Muscle layer of duodenum (tissue), 2 donors: ENCODE measurements around the gene AK3.

Source experiments
- H3K27ac ChIP-seq: one replicate; pipeline ENCODE4 v1.7.0; 2013; ENCODE audit warnings: mild to moderate bottlenecking, low read length
- H3K27me3 ChIP-seq: one replicate; pipeline ENCODE4 v1.7.0; 2013; ENCODE audit warnings: low read depth, mild to moderate bottlenecking, control low read depth, low read length
- H3K36me3 ChIP-seq, 2 donors: one replicate each; pipeline ENCODE4 v1.7.0; 2013; ENCODE audit warnings: low read length in 2 of 2, control low read depth in 1 of 2, mild to moderate bottlenecking in 1 of 2; ENCODE audit not compliant: insufficient read depth in 2 of 2, control insufficient read depth in 1 of 2
- H3K4me1 ChIP-seq, 2 donors: one replicate each; pipeline ENCODE4 v1.7.0; 2013; ENCODE audit warnings: low read length in 2 of 2, mild to moderate bottlenecking in 2 of 2, control low read depth in 1 of 2, moderate library complexity in 1 of 2; ENCODE audit not compliant: insufficient read depth in 2 of 2, control insufficient read depth in 1 of 2
- H3K4me3 ChIP-seq, 2 donors: one replicate each; pipeline ENCODE4 v1.7.0; 2013; ENCODE audit warnings: low read length in 2 of 2, low read depth in 1 of 2, mild to moderate bottlenecking in 1 of 2
- H3K9me3 ChIP-seq, 2 donors: one replicate each; pipeline ENCODE4 v1.7.0; 2013; ENCODE audit warnings: low read length in 2 of 2, control low read depth in 1 of 2, mild to moderate bottlenecking in 1 of 2; ENCODE audit not compliant: control insufficient read depth in 1 of 2
- donor health status: healthy.

AK3 gene

DNA sequence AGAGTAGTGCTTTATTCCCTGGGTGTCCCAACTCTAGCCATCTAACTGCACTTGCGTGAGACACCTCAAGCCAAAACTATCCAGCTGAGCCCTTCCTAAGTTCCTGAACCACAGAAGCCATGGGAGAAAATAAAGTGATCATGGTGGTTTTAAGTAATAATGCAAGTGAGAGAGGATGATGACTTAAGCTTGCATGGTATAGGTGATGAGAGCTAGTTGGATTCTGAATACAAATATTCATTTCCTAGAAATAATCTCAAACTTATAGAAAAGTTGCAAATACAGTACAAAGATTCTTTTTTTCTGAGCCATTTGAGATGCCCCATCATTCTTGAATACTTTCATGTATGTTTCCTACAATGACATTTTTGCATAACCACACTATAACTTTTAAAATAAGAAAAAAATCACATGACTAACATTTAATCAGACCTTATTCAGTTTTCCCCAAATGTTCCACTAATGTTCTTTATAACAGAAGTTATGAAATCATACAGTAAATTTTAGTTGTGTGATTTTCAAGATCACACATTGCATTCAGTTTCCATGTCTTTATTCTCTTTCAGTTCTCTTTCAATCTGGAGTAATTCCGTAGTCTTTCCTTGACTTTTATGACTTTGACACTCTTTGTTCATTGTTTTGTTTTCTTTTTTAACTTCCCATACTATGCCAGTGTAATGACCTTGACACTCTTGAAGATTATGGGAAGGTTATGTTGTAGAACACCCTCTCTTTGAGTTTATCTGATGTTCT, 5.5 kb upstream of the AK3 start:
- no peak overlapping the region for H3K4me3 ChIP-seq
- H3K27me3 ChIP-seq, result no peaks in the 10 kb centered on the region
- H3K36me3 ChIP-seq, result no peaks in the 10 kb centered on the region
- H3K27ac ChIP-seq, result no peak overlapping the region
- H3K9me3 ChIP-seq, result no peaks in the 10 kb centered on the region
- peaks cover 0 to 7% of the 10 kb centered on the region in 2 donors for H3K4me1 ChIP-seq

DNA sequence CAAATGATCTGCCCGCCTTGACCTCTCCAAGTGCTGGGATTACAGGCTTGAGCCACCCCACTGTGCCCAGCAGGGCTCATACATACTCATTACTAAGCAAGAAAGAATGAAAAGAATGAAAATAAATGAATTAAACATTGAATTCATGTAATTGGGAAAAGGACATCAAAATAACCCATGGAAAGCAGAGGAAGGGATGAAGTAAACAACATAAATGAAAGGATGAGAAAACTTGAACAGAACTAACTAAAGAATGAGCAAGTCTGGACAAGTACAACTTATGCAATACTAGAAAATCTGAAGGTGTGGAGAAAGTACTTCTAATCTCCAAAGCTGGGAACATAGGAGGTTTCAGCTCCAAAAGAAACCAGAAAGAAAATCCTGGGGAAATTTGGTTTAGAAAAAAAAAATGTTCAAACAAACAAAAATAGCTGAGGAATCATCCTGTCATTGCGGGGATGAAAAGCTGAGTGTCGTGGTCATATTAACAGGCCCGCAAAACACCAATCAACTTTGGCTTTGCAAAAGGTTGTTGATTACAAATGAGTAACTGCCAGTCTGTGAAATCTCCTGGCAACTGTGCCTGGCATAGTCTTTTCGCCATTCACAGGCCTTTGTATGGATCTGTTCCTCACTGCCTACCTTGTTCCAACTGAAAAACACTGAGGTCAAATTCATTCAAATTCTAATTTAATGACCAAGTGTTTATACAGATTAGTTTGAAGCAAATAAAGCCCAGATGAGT, 2.3 kb upstream of the AK3 start:
- Histone ChIP-seq H3K9me3 (no peaks in the 10 kb centered on the region), H3K4me3 (no peak overlapping the region), H3K36me3 (no peaks in the 10 kb centered on the region), H3K4me1 (peaks cover 4 to 7% of the 10 kb centered on the region in 2 donors), H3K27me3 (no peaks in the 10 kb centered on the region), H3K27ac (no peak overlapping the region)

DNA sequence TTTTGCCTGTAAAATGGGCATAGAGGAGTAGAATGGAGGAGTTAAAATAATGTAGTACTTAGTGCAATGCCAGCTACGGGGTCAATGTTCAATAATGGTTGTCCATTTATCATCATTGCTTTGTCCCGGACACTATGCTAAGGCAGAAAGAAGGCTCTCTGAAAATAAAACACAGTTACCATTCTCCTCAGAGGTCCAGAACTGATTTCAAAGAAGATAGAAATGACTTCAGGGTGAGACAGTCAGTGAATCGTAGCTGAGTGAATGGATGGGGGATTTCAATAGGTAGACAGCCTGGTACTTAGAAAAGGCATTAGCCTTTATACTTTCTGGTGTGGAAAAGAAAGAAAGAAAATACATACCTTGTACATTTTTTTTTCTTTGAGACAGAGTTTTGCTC, 1.2 kb upstream of the AK3 start:
- no peaks in the 10 kb centered on the region for H3K36me3 ChIP-seq
- H3K9me3 ChIP-seq, result no peaks in the 10 kb centered on the region
- peak overlapping the region; percentile 75 for H3K27ac ChIP-seq
- peak overlapping the region; percentile 68 to 89 for H3K4me3 ChIP-seq
- H3K27me3 ChIP-seq, result no peaks in the 10 kb centered on the region
- H3K4me1 ChIP-seq, result peaks cover 4 to 7% of the 10 kb centered on the region in 2 donors

DNA sequence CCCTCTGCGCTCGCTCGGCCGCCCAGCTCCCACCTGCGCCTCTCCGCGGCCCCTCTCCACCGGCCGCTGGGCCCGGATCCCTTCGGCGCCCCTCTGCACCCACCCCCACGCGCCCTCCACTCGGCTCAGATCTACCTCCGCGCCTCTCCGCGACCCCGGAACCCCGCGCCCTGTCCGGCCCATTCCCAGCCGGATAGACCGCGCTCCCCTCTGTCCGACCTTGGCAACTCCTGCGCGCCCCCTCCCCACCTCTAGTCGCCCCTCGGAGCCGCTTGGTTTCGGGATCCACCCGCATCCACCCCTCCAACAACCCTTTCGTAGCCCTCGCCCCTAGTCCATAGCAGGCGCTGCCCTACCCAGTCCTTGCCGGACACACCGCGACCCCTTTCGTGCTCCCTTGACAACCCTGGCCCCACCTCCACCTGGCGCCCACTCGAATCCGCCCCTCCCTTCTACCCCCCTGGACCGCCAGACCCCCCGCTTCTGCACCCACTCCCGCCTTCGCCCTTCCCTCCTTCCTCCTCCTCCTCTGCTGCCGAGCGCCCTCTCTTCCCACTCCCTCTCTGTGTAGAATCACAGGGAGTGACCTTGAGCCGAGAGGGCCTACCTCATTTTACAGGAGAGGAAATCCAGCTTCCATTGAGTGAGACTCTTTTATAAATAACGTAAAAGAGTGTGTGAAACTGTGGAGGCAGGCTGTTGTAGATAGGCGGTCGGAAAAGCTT, 525 bp upstream of the AK3 start:
- H3K36me3 ChIP-seq, result no peaks in the 10 kb centered on the region
- no peaks in the 10 kb centered on the region for H3K9me3 ChIP-seq
- no peaks in the 10 kb centered on the region for H3K27me3 ChIP-seq
- peak overlapping the region; percentile 75 for H3K27ac ChIP-seq
- peak overlapping the region; percentile 68 to 89 for H3K4me3 ChIP-seq
- H3K4me1 ChIP-seq, result peaks cover 4 to 7% of the 10 kb centered on the region in 2 donors

DNA sequence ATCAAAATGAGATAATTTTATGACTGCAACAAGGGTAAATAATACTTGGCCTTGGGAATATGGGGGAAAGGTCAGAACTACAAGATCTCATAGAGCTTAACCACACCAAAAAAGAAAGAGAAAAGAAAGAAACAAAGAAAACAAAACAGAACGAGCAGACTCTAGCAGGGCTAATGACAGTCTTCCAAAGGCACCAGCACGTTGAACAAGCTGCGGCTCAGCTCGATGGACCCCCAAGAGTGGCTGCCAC, 689 bp downstream of the AK3 start:
- Histone ChIP-seq H3K36me3 (no peaks in the 10 kb centered on the region), H3K4me1 (peaks cover 4 to 7% of the 10 kb centered on the region in 2 donors), H3K27me3 (no peaks in the 10 kb centered on the region), H3K4me3 (peak overlapping the region; percentile 89 to 95), H3K27ac (peak overlapping the region; percentile 96), H3K9me3 (no peaks in the 10 kb centered on the region)

DNA sequence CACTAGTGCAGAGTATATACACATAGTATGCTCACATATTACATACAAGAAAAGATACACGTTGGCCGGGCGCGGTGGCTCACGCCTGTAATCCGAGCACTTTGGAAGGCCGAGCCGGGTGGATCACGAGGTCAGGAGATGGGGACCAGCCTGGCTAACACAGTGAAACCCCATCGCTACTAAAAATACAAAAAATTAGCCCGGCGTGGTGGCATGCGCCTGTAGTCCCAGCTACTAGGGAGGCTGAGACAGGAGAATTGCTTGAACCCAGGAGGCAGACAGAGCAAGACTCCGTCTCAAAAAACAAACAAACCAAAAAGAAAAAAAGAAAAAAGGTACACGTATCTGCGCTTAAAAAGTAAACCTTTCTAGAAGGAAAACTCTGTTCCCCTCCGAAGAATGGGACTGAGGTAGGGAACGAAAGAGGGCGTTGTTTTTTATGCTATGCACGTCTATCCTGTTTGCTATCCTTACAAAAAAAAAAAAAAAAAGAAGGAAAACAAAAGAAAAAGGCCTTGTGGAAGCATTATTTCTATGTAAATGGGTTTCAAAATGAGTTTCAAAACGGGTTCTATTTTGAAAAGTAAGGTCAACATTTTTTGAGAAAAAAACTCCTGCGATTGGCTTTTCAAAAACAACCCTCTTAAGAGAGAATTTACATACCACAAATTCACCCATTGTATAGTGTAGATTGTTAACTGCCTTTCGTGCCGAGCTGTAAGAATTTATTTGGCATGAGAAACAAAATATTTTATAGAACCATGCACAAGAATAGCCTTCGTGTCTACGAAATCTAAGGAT, 1.2 kb downstream of the AK3 start:
- Histone ChIP-seq H3K4me3 (peak overlapping the region; percentile 89 to 95), H3K27me3 (no peaks in the 10 kb centered on the region), H3K36me3 (no peaks in the 10 kb centered on the region), H3K27ac (peak overlapping the region; percentile 96), H3K4me1 (peaks cover 4 to 7% of the 10 kb centered on the region in 2 donors), H3K9me3 (no peaks in the 10 kb centered on the region)

DNA sequence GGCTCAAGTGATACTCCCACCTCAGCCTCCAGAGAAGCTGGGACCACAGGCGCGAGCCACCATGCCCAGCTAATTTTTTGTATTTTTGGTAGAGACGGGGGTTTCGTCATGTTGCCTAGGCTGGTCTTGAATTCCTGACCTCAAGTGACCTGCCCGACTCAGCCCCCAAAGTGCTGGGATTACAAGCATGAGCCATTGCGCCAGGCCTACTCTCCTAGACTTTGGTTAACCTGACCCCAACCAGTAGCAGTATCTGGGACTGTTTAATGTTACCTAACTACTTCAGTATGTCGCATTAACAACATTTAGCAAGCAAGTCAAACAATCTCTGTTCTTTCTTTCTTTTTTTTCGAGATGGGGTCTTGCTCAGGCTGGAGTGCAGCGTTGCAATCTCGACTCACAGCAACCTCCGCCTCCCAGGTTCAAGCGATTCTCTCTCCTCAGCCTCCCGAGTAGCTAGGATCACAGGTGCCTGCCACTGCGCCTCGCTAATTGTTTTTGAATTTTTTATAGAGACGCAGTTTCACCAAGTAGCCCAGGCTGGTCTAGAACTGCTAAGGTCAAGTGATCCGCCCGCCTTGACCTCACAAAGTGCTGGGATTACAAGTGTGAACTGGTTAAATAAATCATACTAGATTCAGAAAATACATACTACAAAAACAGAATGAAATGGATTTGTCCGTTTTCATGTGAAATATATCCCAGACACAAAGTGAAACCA, 2.0 kb downstream of the AK3 start:
- H3K4me3 ChIP-seq, result peak overlapping the region; percentile 89 to 95
- H3K27me3 ChIP-seq, result no peaks in the 10 kb centered on the region
- H3K36me3 ChIP-seq, result no peaks in the 10 kb centered on the region
- no peaks in the 10 kb centered on the region for H3K9me3 ChIP-seq
- peak overlapping the region; percentile 96 for H3K27ac ChIP-seq
- peaks cover 4 to 7% of the 10 kb centered on the region in 2 donors for H3K4me1 ChIP-seq

DNA sequence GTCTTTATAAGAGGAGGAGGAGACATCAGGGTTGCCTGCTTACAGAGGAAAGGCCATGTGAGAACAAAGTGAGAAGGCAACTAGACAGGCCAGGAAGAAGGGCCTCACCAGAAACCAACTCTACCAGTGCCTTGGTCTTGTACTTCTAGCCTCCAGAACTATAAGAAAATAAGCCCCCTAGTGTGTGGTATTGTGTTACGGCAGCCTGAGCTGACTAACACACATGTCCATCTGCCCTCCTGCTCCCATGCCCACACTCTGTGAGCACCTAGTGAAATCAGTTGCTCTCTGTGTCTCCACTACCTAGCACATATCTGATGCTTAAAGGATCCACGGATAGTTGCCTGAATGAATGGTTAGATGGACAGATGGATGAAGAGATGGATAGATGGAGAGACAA, 6.9 kb downstream of the AK3 start:
- Histone ChIP-seq H3K4me1 (peaks cover 0 to 2% of the 10 kb centered on the region in 2 donors), H3K36me3 (no peaks in the 10 kb centered on the region), H3K27me3 (no peaks in the 10 kb centered on the region), H3K27ac (no peak overlapping the region), H3K9me3 (no peaks in the 10 kb centered on the region), H3K4me3 (no peak overlapping the region)

DNA sequence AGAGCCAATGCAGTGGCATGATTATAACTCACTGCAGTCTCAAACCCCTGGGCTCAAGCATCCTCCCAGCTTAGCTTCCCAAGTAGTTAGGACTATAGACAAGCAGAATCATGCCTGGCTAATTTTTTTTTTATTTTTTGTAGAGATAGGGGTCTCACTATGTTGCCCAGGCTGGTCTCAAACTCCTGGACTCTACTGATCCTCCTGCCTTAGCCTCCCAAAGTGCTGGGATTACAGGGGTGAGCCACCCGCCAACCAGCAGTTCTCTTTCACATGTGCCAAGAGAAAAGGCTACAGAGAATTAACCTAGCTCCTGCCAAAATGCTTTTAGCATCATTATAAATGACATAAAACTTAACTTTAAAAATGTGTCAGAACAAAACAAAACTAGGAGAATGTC, 8.1 kb downstream of the AK3 start:
- no peak overlapping the region for H3K27ac ChIP-seq
- H3K9me3 ChIP-seq, result no peaks in the 10 kb centered on the region
- H3K4me1 ChIP-seq, result no peaks in the 10 kb centered on the region
- H3K27me3 ChIP-seq, result no peaks in the 10 kb centered on the region
- no peak overlapping the region for H3K4me3 ChIP-seq
- H3K36me3 ChIP-seq, result no peaks in the 10 kb centered on the region

DNA sequence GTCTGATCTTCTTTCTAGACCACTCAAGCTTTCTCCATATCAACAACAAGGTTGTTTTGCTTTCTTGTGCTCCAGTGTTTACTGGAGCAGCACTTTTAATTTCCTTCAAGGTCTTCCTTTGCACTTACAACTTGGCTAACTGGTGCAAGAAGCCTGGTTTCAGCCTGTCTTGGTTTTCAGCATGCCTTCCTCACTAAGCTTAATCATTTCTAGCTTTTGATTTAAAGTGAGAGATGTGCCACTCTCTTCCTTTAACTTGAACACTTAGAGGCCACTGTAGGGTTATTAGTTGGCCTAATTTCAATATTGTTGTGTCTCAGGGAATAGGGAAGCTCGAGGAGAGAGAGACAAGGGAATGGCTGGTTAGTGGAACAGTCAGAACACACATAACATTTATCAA, 13.4 kb downstream of the AK3 start:
- Histone ChIP-seq H3K27me3 (no peaks in the 10 kb centered on the region), H3K36me3 (peaks cover under 1 to 2% of the 10 kb centered on the region in 2 donors), H3K9me3 (no peaks in the 10 kb centered on the region), H3K4me1 (no peaks in the 10 kb centered on the region), H3K4me3 (no peak overlapping the region), H3K27ac (no peak overlapping the region)
